ENCODE results near the gene SSBP3. TPM values are rescaled to one million over a fixed set of nuclear protein-coding genes. Genes with fewer than 3 reads are reported as not detected.

The SSBP3 gene
- total RNA-seq, 1 experiment from 2014 or later: 42.1 TPM

- Mint-ChIP-seq H3K27me3 (ENCODE audit: insufficient read depth, unreplicated experiment) (no peaks in the 10 kb centered on the region), H3K36me3 (ENCODE audit: insufficient read depth, unreplicated experiment) (no peaks in the 10 kb centered on the region), H3K9me3 (ENCODE audit: unreplicated experiment) (no peaks in the 10 kb centered on the region), H3K4me3 (ENCODE audit: unreplicated experiment) (no peak overlapping the region), H3K4me1 (ENCODE audit: low read depth, unreplicated experiment) (peaks cover 11% of the 10 kb centered on the region), H3K27ac (ENCODE audit: unreplicated experiment) (no peak overlapping the region)
- no peaks in the 10 kb centered on the region for H3K9me3 ChIP-seq
- TF ChIP-seq, protein P1, sequence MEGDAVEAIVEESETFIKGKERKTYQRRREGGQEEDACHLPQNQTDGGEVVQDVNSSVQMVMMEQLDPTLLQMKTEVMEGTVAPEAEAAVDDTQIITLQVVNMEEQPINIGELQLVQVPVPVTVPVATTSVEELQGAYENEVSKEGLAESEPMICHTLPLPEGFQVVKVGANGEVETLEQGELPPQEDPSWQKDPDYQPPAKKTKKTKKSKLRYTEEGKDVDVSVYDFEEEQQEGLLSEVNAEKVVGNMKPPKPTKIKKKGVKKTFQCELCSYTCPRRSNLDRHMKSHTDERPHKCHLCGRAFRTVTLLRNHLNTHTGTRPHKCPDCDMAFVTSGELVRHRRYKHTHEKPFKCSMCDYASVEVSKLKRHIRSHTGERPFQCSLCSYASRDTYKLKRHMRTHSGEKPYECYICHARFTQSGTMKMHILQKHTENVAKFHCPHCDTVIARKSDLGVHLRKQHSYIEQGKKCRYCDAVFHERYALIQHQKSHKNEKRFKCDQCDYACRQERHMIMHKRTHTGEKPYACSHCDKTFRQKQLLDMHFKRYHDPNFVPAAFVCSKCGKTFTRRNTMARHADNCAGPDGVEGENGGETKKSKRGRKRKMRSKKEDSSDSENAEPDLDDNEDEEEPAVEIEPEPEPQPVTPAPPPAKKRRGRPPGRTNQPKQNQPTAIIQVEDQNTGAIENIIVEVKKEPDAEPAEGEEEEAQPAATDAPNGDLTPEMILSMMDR (IDR thresholded peaks at IDR 0.05; ENCODE audit: insufficient read depth in 1 of 2, low read depth in 1 of 2, low read length in 1 of 2, severe bottlenecking in 1 of 2, unreplicated experiment in 1 of 2): no peak
- H3K4me3 ChIP-seq (ENCODE audit: low read depth, low read length): no peak overlapping the region
- no peaks in the 10 kb centered on the region for H3K27me3 ChIP-seq (replicated peaks; ENCODE audit: control insufficient read depth, insufficient read depth, low read length)
- ChIA-PET POLR2A (no interaction called here), CTCF (no interaction called here)
- H3K36me3 ChIP-seq (ENCODE audit: control insufficient read depth, insufficient read depth, low read length): no peaks in the 10 kb centered on the region
- peaks cover 38% of the 10 kb centered on the region for H3K4me1 ChIP-seq
- DNase-seq: no peak
- BruUV-seq (replicated peaks): no TSS peak
- intact Hi-C loops (cut with micrococcal nuclease; ENCODE audit: unreplicated experiment): loop anchor here (2.0 kb wide), 1 partner anchor 35 kb away; no protein-coding TSS in a partner anchor
These were observed 48.2 kb downstream of the SSBP3 start for GRCh38 chr1:54357967-54358366.

DNA sequence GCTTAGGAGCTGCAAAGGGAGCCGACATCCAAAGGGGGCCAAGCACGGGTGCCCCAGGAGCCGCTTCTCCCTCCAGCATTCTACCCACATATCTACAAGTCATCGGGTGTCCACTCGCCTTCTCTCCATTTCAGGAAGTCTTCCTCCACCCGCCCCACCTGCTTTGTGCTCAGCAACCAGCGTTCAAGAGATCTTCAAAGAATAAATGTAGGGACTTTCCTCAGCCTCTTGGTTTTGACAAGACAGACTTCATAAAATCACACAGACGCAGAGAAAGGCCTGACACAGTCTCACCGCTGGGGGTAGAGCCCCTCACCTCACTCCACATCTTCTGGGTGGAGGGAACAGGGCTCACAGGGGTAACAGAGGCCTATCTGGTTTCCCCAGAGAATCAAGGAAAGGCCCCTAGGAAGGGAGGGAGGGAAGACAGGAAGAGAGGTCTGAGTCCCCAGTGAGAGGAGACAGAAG is 49.5 kb downstream of the SSBP3 start:
- TF ChIP-seq, protein P1 (IDR thresholded peaks at IDR 0.05; ENCODE audit: insufficient read depth in 1 of 2, low read depth in 1 of 2, low read length in 1 of 2, severe bottlenecking in 1 of 2, unreplicated experiment in 1 of 2): no peak
- Mint-ChIP-seq H3K4me3 (ENCODE audit: unreplicated experiment) (peak overlapping the region; percentile 57), H3K9me3 (ENCODE audit: unreplicated experiment) (no peaks in the 10 kb centered on the region), H3K27ac (ENCODE audit: unreplicated experiment) (peak overlapping the region; percentile 90), H3K27me3 (ENCODE audit: insufficient read depth, unreplicated experiment) (no peaks in the 10 kb centered on the region), H3K4me1 (ENCODE audit: low read depth, unreplicated experiment) (peaks cover 11% of the 10 kb centered on the region), H3K36me3 (ENCODE audit: insufficient read depth, unreplicated experiment) (no peaks in the 10 kb centered on the region)
- Histone ChIP-seq H3K27me3 (replicated peaks; ENCODE audit: control insufficient read depth, insufficient read depth, low read length) (no peaks in the 10 kb centered on the region), H3K4me1 (peaks cover 38% of the 10 kb centered on the region), H3K36me3 (ENCODE audit: control insufficient read depth, insufficient read depth, low read length) (no peaks in the 10 kb centered on the region), H3K9me3 (no peaks in the 10 kb centered on the region), H3K4me3 (ENCODE audit: low read depth, low read length) (no peak overlapping the region)
- ChIA-PET POLR2A (no interaction called here), CTCF (interaction anchor here (0.5 kb wide), 1 partner anchor 132 kb away, joined by 4 read pairs; no protein-coding TSS in a partner anchor)
- no peak for DNase-seq
- intact Hi-C loops (cut with micrococcal nuclease; ENCODE audit: unreplicated experiment): loop anchor here (1.0 to 2.0 kb wide), 2 partner anchors 16 to 34 kb away; no protein-coding TSS in a partner anchor
- BruUV-seq (replicated peaks): no TSS peak

DNA sequence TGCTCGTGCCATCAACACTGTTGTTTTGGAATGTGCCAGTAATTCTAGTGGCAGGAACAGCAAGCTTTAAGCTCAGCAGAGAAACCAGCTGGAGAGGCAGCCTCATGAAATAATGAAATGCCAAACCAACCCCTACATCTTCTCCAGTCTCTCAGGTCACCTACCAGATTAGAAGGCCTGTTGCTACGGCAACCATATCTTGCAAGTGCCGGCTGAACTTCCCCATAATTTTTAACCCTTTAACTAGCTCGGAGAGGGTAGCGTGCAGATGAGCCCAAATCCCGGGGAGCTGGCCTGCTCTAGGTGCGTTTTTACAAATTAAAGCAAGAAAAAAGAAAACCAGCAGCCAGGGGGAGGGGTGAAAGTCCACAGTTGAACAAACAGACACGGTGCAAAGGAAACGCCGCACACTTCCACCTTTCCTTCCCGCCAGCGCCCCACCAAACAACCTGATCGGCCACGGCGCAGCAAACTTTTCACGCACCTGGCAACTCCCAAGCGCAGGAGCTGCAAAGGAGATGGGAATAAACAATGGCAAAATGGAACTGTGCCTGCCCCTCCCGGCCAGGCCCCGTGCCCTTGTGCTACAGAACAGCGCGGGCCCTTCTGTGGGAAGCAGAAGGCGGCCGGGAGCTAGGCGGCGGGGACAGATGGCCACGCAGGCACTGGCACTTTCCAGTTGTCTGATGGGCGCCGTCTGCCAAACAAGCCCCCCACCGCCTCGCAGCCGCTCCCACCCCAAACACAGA is 50.1 kb downstream of the SSBP3 start:
- Mint-ChIP-seq H3K9me3 (ENCODE audit: unreplicated experiment) (no peaks in the 10 kb centered on the region), H3K27me3 (ENCODE audit: insufficient read depth, unreplicated experiment) (no peaks in the 10 kb centered on the region), H3K27ac (ENCODE audit: unreplicated experiment) (peak overlapping the region; percentile 90), H3K4me1 (ENCODE audit: low read depth, unreplicated experiment) (peaks cover 11% of the 10 kb centered on the region), H3K4me3 (ENCODE audit: unreplicated experiment) (peak overlapping the region; percentile 57), H3K36me3 (ENCODE audit: insufficient read depth, unreplicated experiment) (no peaks in the 10 kb centered on the region)
- no TSS peak for BruUV-seq (replicated peaks)
- H3K4me3 ChIP-seq (ENCODE audit: low read depth, low read length): peak overlapping the region; percentile 5; the same call in 1 of the 2 replicates
- no peaks in the 10 kb centered on the region for H3K9me3 ChIP-seq
- peak; percentile 50 to 69 for DNase-seq
- no peaks in the 10 kb centered on the region for H3K36me3 ChIP-seq (ENCODE audit: control insufficient read depth, insufficient read depth, low read length)
- TF ChIP-seq, protein P1 (IDR thresholded peaks at IDR 0.05; ENCODE audit: insufficient read depth in 1 of 2, low read depth in 1 of 2, low read length in 1 of 2, severe bottlenecking in 1 of 2, unreplicated experiment in 1 of 2): no peak
- intact Hi-C loops (cut with micrococcal nuclease; ENCODE audit: unreplicated experiment): loop anchor here (1.0 to 2.0 kb wide), 2 partner anchors 16 to 33 kb away; no protein-coding TSS in a partner anchor
- POLR2A ChIA-PET: no interaction called here
- CTCF ChIA-PET: interaction anchor here (0.5 kb wide), 3 partner anchors 40 to 133 kb away, joined by 3 to 5 read pairs (median 4); no protein-coding TSS in a partner anchor
- peaks cover 38% of the 10 kb centered on the region for H3K4me1 ChIP-seq
- no peaks in the 10 kb centered on the region for H3K27me3 ChIP-seq (replicated peaks; ENCODE audit: control insufficient read depth, insufficient read depth, low read length)
